Putamen (tissue), 1 donor: ENCODE data around the gene RYR3.

Experiments used
- DNase-seq: peaks from one replicate; pipeline ENCODE4 v3.0.0-alpha.2; 2016; ENCODE audit warnings: low spot score

Gene RYR3

DNA sequence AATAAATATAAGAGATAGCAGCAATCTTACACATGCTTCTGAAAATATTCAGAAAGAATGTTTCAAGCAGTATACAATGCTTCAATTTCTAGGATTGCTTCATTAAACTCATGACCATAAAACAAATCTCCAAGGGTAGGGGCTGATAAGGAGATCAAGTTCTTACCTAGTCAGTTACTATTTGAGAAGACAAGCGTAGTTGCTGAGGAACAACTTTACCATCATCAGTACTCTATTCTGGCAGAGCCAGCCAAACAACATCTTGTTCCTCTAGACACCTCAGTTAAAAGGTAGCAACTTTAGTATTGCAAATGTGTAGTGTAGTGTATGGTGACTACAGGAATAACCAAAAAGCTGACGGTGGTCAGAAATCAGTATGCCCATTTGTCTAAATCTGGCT lies 572.2 kb downstream of the RYR3 start:
- no peak for DNase-seq

DNA sequence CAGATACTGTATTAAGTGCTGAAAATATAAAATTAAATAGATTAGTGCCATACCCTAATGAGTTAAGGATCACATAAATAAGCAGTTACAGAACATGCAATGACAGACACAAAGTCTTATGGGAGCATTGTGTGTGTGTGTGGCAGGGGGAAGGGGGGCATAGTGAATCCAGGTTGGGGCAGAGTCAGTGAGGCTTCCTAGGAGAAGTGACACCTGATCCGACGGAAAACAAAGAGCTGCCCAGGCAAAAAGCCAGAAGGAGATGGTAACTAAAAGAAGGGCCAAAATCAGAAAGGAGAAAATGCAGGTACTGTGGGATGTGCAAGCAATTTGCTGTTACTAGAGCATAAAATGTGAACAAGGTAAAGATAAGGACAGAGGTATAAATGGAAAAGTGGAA lies 577.4 kb downstream of the RYR3 start:
- no peak for DNase-seq

DNA sequence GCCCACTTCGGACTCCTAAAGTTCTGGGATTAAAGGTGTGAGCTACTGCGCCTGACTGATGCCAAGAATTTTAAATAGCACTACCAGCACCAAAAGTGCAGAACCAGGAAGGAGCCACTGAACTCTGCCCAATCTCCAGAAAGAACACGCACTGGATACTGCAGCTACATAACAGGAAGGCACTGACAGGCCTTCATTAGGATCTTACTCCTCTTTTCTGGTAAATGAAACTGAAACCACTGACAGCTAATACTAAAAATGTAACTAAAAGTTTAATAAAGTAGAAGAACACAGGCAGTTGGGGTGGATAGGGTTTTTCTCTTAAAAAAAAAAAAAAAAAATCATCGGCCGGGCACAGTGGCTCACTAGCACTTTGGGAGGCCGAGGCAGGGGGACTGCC lies 583.4 kb downstream of the RYR3 start:
- DNase-seq: no peak

DNA sequence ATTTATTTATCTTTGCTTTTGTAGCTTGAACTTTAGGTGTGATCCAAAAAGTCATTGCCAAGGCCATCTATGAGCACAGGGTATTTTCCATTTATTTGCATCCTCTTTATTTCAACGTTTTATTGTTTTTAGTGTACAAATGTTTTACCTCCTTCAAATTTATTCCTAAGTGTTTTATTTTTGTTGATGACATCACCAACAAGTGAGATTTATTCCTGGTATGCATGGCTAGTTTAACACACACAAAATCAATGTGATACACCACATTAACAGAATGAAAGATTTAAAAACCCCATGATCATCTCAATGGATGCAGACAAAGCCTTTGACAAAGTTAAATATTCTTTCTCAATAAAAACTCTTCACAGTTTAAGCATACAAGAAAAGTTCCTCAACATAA lies 591.3 kb downstream of the RYR3 start:
- no peak for DNase-seq

DNA sequence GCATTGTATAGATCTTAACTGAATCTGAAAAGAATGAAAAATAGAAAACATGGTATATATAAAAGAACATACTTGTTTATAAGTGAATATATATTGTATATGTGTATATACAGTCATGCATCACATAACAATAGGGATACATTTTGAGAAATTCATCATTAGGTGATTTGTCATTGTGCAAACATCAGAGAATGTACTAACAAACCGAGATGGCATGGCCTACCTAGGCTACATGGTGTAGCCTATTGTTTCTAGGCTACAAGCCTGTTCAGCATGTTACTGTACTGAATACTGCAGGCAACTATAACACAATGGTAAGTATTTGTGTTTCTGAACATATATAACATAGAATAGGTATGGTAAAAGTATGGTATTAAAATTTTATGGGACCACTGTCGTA lies 592.9 kb downstream of the RYR3 start:
- DNase-seq: no peak

DNA sequence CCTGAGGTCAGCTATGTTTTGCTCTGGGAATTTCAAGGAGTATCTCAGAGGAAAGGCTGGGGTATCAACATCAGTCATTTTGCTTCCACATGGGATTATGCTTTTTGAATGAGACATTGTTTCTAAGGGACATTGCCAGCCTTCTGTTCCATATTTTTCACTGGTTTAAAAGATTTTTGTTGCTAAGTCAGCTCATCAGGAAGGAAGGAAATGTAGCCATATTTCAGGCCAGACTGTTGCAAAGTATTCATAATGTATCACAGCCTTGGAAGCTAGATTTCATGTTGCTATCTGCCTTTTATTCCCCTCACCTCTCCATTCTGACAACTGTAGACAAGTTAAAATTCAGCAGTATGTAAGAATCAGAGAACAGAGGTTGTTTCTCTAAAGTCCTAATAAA lies 596.6 kb downstream of the RYR3 start:
- no peak for DNase-seq

DNA sequence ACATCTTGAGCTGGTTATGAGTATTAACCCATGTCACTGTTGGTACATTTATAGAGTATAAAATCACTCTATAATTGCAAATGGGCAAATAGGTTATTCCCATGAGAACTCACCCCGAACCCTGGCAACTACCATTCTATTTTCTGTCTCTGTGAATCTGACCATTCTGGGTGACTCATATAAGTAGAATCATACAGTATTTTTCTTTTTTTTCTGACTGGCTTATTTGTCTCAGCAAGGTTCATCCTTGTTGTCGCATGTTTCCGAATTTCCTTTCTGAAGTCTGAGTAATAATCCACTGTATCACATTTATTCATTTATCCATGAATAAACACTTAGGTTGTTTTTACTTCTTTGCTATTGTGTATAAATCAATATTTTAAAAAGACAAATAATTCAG lies 597.6 kb downstream of the RYR3 start:
- DNase-seq: no peak

DNA sequence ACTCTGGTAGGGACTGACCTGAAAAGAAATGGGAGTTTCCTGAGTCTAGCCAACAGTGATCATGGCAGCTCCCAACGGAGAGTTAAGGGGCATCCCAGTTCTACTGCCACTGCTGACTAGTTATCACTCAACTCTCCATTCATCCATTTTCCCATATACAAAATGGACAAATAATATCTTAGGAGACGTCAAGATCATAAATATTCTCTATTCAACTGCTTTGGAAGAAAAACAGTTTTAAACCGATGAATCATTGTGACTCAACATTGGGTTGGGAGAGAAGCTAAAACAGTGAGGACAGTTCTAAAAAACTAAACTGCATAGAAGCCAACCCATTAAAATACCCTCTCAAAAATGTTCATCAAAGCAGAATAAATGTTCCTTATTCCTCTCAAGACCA lies 600.0 kb downstream of the RYR3 start:
- no peak for DNase-seq

DNA sequence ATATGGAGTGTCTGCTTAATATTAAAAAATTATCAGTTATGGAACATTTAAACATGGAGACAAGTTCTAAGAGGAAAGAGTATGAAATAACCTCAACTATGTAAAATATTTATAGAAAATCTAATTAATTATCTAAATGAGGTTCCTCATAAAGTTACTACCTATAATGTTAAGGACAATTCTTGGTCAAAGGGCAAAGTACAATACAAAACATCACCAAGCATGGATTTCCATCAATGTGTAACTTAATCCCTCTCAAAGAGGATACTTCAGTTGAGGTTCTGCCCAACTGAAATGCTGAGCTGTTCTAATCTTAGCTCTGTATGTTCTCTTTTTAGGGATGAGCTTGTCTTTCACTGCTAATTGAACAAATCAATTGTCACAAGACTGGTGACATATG lies 601.6 kb downstream of the RYR3 start:
- DNase-seq: no peak

DNA sequence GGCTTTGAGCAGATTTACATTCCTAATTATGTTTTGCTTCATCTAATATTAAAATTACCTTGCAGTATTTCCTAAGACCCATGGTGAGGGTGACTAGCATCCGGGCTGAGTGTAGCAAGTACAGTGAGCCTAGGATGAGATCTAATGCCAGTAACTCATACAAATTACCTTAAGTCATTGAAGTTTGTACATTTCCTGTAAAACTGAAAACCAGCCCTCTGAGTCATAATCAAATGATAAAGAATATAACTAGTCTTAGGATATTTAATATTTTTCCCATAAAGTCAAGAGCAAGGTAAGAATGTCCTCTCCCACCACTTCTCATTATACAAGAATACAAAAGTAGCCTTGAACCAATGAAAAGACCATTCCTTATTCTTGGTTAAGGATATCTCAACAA lies 602.7 kb downstream of the RYR3 start:
- no peak for DNase-seq
